B cell (primary cell): ENCODE results near the gene ADAP1. TPM values are rescaled to one million over a fixed set of nuclear protein-coding genes. Genes with fewer than 3 reads are reported as not detected.

Source experiments
- ATAC-seq: fragments of 200-7000 bp; cut with Tn5 transposase; one replicate; pipeline ENCODE4 v1.10.0; 2021; ENCODE audit warnings: low read depth, mild to moderate bottlenecking, moderate number of reproducible peaks, moderate library complexity
- CTCF ChIA-PET: fragments of 350-600 bp; sonication (Branson Sonifier 250); formaldehyde crosslinking; loops from one replicate; lab custom pipeline; 2021; ENCODE audit warnings: antibody characterized with exemption, inconsistent platforms; lab: Charles Lee
- POLR2A ChIA-PET: fragments of 350-600 bp; sonication (Branson Sonifier 250); formaldehyde crosslinking; loops from one replicate; lab custom pipeline; 2021; ENCODE audit warnings: antibody characterized with exemption; lab: Charles Lee
- DNase-seq: peaks from one replicate; pipeline ENCODE4 v3.0.0; 2013
- H2AFZ ChIP-seq: 2 replicates; pipeline ENCODE4 v1.6.1; 2012; ENCODE audit warnings: mild to moderate bottlenecking, low read depth, low read length; ENCODE audit not compliant: insufficient read depth, poor library complexity, severe bottlenecking
- H3K27ac ChIP-seq, 2 donors: 1 replicate in 1 of 2; 2 replicates in 1 of 2; pipeline ENCODE4 v1.5.1; 2012 to 2013; ENCODE audit warnings: low read length in 2 of 2, mild to moderate bottlenecking in 2 of 2, moderate library complexity in 1 of 2
- H3K27me3 ChIP-seq, 4 experiments: fragments of 200-600 bp in 1 of 4; sonication (generic) in 1 of 4; replicated peaks in 1 of 4; 1 replicate in 2 of 4; 2 replicates in 2 of 4; pipeline versions ENCODE4 v1.6.1 to v1.7.0; 2013 to 2016; ENCODE audit warnings: low read length in 3 of 4, mild to moderate bottlenecking in 2 of 4, mixed read lengths in 1 of 4, moderate library complexity in 1 of 4; ENCODE audit not compliant: insufficient read depth in 4 of 4, control insufficient read depth in 3 of 4; ENCODE audit errors: control extremely low read depth in 1 of 4
- H3K36me3 ChIP-seq, 2 experiments: replicated peaks in 1 of 2; 1 replicate in 1 of 2; 2 replicates in 1 of 2; pipeline versions ENCODE4 v1.6.1 to v1.7.1; 2013; ENCODE audit warnings: low read length in 1 of 2; ENCODE audit not compliant: insufficient read depth in 2 of 2, control insufficient read depth in 1 of 2; ENCODE audit errors: control extremely low read depth in 1 of 2, extremely low read depth in 1 of 2
- H3K4me1 ChIP-seq, 2 donors: fragments of 200-600 bp in 1 of 2; sonication (generic) in 1 of 2; 1 replicate in 1 of 2; 2 replicates in 1 of 2; pipeline versions ENCODE4 v1.5.1 to v1.6.1; 2013 to 2017; ENCODE audit warnings: low read length in 2 of 2; ENCODE audit not compliant: control insufficient read depth in 2 of 2, insufficient read depth in 2 of 2
- H3K4me2 ChIP-seq: replicated peaks from 2 replicates; pipeline ENCODE3; 2012; ENCODE audit warnings: mild to moderate bottlenecking, low read depth, low read length; ENCODE audit not compliant: poor library complexity, severe bottlenecking
- H3K4me3 ChIP-seq, 5 experiments: fragments of 200-600 bp in 1 of 5; sonication (generic) in 1 of 5; 1 replicate in 3 of 5; 2 replicates in 2 of 5; pipeline versions ENCODE4 v1.5.1 to v1.7.0; 2011 to 2016; ENCODE audit warnings: low read length in 4 of 5, mild to moderate bottlenecking in 4 of 5, low read depth in 2 of 5, control low read depth in 1 of 5, moderate library complexity in 1 of 5; ENCODE audit not compliant: insufficient read depth in 1 of 5; ENCODE audit errors: control extremely low read depth in 1 of 5, extremely low read depth in 1 of 5
- H3K79me2 ChIP-seq: fragments of 200-600 bp; sonication (generic); one replicate; pipeline ENCODE4 v1.6.0; 2016; ENCODE audit warnings: low read length; ENCODE audit not compliant: control insufficient read depth, insufficient read depth
- H3K9ac ChIP-seq: fragments of 200-600 bp; sonication (generic); 2 replicates; pipeline ENCODE4 v1.6.1; 2017; ENCODE audit warnings: mild to moderate bottlenecking, low read length, moderate library complexity
- H3K9me3 ChIP-seq, 3 donors: one replicate each; pipeline versions ENCODE4 v1.6.1 to v1.7.1; 2013; ENCODE audit warnings: low read length in 2 of 3; ENCODE audit not compliant: control insufficient read depth in 2 of 3, insufficient read depth in 1 of 3; ENCODE audit errors: control extremely low read depth in 1 of 3
- H4K20me1 ChIP-seq: 2 replicates; pipeline ENCODE4 v1.6.0; 2012; ENCODE audit warnings: mild to moderate bottlenecking, low read length; ENCODE audit not compliant: insufficient read depth, control insufficient read depth, poor library complexity, severe bottlenecking
- H3K27ac Mint-ChIP-seq: one replicate; pipeline ENCODE4 v1.8.0; 2021; ENCODE audit warnings: mixed read lengths
- H3K27me3 Mint-ChIP-seq: one replicate; pipeline ENCODE4 v1.8.0; 2021; ENCODE audit warnings: mixed read lengths
- H3K4me1 Mint-ChIP-seq: one replicate; pipeline ENCODE4 v1.8.0; 2021; ENCODE audit warnings: mixed read lengths
- H3K4me3 Mint-ChIP-seq: one replicate; pipeline ENCODE4 v1.8.0; 2021; ENCODE audit warnings: mixed read lengths
- H3K9me3 Mint-ChIP-seq: one replicate; pipeline ENCODE4 v1.8.0; 2022; ENCODE audit warnings: mixed read lengths; ENCODE audit not compliant: insufficient read depth
- CTCF ChIP-seq: fragments of 200-600 bp; IDR thresholded peaks from one replicate; pipeline ENCODE4 v1.8.0; 2022; ENCODE audit warnings: antibody characterized with exemption, mild to moderate bottlenecking
- EZH2 ChIP-seq: IDR thresholded peaks from 2 replicates; pipeline ENCODE4 v1.6.1; 2012; ENCODE audit warnings: borderline replicate concordance, low read depth, mild to moderate bottlenecking, moderate library complexity, low read length; ENCODE audit not compliant: insufficient read depth, poor library complexity, severe bottlenecking
- WGBS: methylation state at CpG from one replicate; pipeline ENCODE4 v1.1.5; 2013; ENCODE audit warnings: missing lambda C conversion rate; ENCODE audit not compliant: insufficient coverage; 5-methylcytosine and 5-hydroxymethylcytosine counted together
- intact Hi-C: fragments of 100-400 bp; cut with micrococcal nuclease; formaldehyde crosslinking; loops from one replicate; pipeline ENCODE4 v1.10.0; 2022
- polyA plus RNA-seq: library from polyadenylated mRNA; depleted of rRNA; stranded (reverse); fragments of >200 nt; gene quantifications from 2 replicates; pipeline ENCODE4 v1.2.3, GENCODE V29; 2012
- total RNA-seq, 2 donors: library from RNA; stranded (reverse); fragments of 120-200 nt in 1 of 2; gene quantifications; 1 replicate in 1 of 2; 2 replicates in 1 of 2; pipeline versions ENCODE4 v1.2.3 to v1.2.4, GENCODE V29; 2013 to 2022

Gene ADAP1
- total and polyA plus RNA-seq, 2 donors (not counting 1 experiment from before 2014, with no cell fraction given), result 10.8 to 12.9 TPM

- Mint-ChIP-seq H3K27me3 (peaks cover 8% of the 10 kb centered on the region), H3K4me1 (peaks cover 13% of the 10 kb centered on the region), H3K9me3 (peaks cover 10% of the 10 kb centered on the region), H3K4me3 (peak overlapping the region; percentile 13), H3K27ac (peak overlapping the region; percentile 32)
- H3K79me2 ChIP-seq, result no peaks in the 10 kb centered on the region
- no peaks in the 10 kb centered on the region for H3K36me3 ChIP-seq
- peaks cover 0 to 4% (median 2%) of the 10 kb centered on the region in 3 donors for H3K9me3 ChIP-seq
- peaks cover 0 to 7% of the 10 kb centered on the region in 2 donors for H3K4me1 ChIP-seq
- no peak for DNase-seq
- H3K4me3 ChIP-seq, result no peak overlapping the region
- peak; percentile 66 for ATAC-seq
- WGBS, result 65% methylated on average over 13 of the region's 22 CpGs
- H3K9ac ChIP-seq, result no peak overlapping the region
- H4K20me1 ChIP-seq, result no peaks in the 10 kb centered on the region
- CTCF ChIA-PET, result no interaction called here
- POLR2A ChIA-PET, result no interaction called here
- TF ChIP-seq EZH2 (no peak), CTCF (no peak)
- intact Hi-C loops, result loop anchor here (1.0 kb wide), 1 partner anchor 14 kb away; no protein-coding TSS in a partner anchor
- no peak overlapping the region for H3K27ac ChIP-seq
- no peak overlapping the region for H3K4me2 ChIP-seq
- no peaks in the 10 kb centered on the region for H3K27me3 ChIP-seq
- no peak overlapping the region for H2AFZ ChIP-seq
Measured at GRCh38 chr7:936386-937054, 18.0 kb downstream of the ADAP1 start.

- Histone ChIP-seq H3K79me2 (no peaks in the 10 kb centered on the region), H3K9me3 (peaks cover 0 to 4% (median 2%) of the 10 kb centered on the region in 3 donors), H2AFZ (no peak overlapping the region), H3K9ac (no peak overlapping the region), H4K20me1 (no peaks in the 10 kb centered on the region), H3K27me3 (no peaks in the 10 kb centered on the region), H3K4me3 (no peak overlapping the region), H3K36me3 (no peaks in the 10 kb centered on the region), H3K4me2 (no peak overlapping the region), H3K27ac (no peak overlapping the region), H3K4me1 (peaks cover 0 to 7% of the 10 kb centered on the region in 2 donors)
- peak overlapping the region; percentile 32 for H3K27ac Mint-ChIP-seq
- no peak for TF ChIP-seq EZH2
- TF ChIP-seq CTCF, result no peak
- ATAC-seq (no peak), DNase-seq (no peak)
- WGBS, result 91% methylated on average over 28 of the region's 28 CpGs
- peaks cover 12% of the 10 kb centered on the region for H3K4me1 Mint-ChIP-seq
- intact Hi-C loops, result loop anchor here (1.0 kb wide), 1 partner anchor 14 kb away; no protein-coding TSS in a partner anchor
- H3K27me3 Mint-ChIP-seq, result peaks cover 8% of the 10 kb centered on the region
- H3K4me3 Mint-ChIP-seq, result peak overlapping the region; percentile 13
- ChIA-PET CTCF (no interaction called here), POLR2A (no interaction called here)
- peaks cover 8% of the 10 kb centered on the region for H3K9me3 Mint-ChIP-seq
Measured at GRCh38 chr7:935874-936385, 18.6 kb downstream of the ADAP1 start.
